ENCODE results near the gene ITGA11.

Gene ITGA11

DNA sequence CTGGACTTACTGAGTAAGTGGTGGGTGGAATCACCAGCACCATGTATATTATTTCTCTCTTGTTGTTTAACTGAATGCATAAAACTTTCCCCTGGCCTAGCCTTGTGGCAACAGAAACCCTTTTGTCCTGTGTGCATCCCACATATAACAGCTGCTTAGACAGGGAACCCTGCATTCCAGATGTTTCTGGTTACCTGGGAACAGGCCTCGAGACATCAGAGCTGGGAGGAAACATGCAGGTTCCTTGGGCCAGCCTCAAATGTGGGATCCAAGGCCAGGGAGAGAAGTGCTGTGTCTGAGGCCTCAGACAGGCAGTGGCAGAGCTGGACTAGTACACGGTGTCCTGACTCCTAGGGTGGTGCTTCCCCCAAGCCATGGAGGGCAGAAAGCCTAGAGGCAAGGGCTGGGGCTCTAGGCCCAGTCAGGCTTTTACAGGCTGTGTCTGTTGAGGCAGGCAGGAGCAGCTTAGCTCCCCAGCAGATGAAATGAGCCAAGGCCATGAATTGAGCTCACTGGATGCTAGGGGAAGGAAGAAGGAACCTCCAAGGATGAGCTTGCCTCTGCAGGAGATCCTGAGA, 57.7 kb downstream of the ITGA11 start:
- DNase-seq: no peak

DNA sequence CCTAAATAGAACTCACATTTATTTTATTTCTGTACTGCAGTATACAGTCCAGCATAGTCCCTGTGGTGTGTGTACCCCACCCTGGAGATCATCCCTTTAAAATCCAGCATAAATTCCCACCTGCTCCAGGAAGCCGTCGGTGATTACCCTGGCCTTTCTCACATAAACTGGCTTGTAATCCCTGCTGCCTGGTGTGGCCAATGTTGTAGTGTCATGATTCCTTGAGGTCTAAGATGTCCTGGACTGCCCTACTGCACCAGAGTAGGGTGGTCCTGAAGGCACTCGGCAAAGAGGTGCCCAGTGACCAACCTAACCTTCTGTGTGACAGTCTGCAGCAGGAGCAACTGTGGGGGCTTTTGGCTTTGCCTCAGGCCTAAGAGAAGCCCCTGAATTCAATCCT, 58.9 kb downstream of the ITGA11 start:
- DNase-seq: no peak

DNA sequence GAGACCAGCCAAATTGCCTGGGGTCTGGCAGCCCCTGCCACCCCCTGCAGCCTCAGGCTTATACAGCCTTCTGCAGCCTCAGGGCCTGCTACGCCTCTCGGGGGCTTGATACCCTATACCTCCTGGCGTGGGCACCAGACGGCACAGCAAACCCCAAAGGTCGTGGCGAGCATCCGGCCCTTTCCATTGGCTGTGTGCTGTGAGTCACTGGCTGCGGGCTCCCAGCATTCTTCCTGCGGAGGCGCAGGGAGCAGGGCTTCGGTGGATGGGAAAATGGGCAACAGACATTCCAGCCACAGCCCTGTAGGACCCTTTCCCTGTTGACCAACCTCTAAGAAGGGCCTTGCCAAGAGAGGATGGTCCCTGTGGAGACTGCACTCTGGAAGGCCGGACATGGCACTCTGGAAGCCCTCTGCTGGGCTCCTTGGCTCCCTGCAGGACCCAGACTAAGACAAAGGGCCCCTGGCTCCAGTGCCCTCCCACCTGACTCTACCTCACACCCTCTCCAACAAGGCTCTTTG, 59.6 kb downstream of the ITGA11 start:
- no peak for DNase-seq

DNA sequence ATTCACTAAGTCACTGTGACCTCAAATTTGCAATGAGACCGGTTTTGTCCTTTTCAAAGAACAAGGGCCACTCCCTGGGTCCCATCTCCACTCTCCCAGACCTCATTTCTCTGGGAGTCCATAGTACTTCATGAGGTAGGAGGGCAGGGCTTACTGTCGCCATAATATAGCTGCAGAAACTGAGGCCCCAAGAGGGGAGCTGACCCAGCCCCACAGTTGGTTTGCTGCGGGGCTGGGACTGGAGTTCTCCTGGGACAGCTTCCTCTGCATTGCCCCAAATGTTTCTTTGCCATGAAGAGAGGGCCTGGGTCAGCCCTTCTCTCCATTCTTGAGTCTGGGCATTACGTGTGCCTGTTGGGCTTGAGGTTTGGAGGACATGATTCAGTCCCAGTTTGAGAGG, 60.1 kb downstream of the ITGA11 start:
- DNase-seq: no peak

DNA sequence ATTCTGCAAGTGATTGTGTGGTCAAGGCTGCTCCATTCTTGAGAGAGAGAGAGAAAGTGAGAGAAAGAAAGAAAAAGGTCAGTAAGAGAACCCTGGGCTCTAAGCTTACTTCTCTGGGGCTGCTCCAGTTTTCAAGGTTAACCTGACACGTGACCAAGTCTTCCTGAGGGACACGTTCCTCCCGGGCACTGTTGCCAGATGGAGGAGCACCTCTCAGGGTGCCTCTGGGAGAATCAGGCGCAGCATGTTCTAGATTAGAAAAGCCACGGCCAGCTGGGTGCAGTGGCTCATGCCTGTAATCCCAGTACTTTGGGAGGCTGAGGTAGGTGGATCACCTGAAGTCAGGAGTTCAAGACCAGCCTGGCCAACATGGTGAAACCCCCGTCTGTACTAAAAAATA, 60.8 kb downstream of the ITGA11 start:
- no peak for DNase-seq

DNA sequence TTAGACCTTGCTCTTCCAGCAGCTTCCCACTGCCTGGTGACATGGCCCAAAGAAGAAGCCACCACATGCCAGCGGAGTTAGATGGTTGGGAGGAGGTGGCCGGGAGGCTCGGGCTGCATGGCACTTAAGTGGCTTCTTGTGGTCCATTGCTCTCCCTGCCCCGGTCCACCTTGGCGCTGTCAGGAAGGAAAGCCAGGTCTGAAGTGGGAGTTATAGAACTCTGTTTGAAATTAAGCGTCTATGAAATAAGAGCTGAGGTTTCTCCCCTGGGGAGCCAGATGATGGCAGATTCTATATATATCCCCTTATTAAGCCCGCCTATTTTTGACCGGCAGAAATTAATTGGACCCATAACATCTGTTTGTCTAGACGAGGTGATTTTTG, 61.2 kb downstream of the ITGA11 start:
- DNase-seq: no peak

DNA sequence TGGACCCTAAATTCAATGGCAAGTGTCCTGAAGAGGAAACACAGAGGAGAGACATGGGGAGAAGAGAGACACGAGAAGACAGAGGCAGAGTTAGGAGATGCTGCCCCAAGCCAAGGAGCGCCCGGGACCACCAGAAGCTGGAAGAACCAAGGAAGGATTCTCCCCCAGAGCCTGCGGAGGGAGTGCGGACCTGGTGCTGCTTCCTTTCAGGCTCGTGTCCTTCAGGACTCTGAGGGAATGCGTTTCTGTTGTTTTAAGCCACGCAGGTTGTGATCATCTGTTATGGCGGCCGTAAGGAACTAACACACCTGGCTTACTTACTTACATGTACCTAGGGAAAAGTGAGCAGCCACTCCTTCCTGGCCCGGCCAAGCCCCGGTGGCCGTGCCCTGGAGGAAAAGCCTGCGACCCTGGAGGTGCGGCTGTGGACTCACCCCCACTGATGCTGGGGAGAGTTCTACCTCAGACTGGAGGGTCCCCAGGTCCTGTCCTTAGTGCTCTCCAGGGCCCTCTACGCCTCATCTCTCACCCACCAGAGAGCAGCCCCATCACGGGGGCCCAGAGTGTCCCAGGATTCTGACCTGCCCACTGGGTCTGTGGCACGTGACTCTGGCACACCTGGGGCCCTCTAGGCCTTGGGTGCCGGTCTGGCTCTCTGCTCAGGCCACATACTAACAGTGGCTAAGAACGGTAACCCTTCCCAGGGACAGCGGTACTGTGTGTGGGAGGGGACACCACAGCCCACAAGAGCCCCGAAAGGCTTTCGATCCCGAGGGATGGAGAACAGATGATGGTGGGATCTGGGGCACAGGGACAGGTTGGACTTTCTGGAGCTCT, 61.8 kb downstream of the ITGA11 start:
- no peak for DNase-seq

DNA sequence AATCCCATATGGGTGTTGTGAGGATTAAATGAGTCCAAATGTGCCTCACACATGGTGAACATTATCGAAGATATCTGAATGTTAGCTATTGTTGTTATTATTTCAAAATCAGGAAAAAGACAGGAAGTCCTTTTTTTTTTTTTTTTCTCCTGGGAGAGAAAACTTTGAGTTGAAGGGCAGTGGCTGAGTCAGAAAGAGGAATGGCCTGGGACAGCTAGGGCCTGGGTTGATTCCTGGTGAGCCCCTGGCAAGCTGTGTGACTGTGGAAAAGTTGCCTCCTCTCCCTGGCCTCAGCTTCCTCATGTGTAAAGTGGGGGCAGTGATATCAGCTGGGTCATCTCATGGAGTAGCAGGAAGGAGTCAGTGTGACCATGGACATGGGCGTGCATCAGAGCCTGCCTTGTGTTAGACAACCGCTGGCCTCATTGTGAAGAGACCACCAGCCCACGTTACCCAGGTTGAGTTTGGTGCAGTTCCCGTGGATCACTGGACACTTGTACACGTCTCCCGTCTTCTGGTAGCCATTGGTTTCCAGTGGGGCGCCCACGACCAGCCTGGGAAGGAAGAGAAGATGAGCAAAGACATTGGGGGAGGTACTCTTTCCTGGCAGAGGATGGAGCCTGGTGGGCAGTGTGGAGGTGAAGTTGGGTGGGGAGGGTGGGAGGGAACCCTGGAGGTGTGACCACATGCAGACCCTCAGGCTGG, 63.1 kb downstream of the ITGA11 start:
- DNase-seq: no peak

DNA sequence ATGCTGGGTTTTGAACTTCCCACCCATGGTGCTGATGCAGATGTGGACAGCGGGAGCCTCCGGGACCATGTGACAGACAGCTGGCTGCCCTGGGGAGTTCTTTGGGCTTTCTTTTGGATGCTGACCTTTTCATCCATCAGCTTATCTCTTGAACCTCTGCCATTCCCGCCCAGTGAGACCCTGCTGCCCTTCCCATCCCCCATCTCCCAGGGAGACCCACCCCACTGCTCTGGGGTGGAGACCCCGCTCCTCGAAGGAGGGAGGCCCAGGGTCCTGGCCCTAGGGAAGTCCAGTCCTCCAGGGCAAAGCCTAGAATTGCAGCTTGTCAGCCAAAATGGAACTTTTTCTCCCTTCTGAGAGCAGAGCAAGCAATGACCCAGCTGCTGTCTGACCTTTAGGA, 64.0 kb downstream of the ITGA11 start:
- no peak for DNase-seq

DNA sequence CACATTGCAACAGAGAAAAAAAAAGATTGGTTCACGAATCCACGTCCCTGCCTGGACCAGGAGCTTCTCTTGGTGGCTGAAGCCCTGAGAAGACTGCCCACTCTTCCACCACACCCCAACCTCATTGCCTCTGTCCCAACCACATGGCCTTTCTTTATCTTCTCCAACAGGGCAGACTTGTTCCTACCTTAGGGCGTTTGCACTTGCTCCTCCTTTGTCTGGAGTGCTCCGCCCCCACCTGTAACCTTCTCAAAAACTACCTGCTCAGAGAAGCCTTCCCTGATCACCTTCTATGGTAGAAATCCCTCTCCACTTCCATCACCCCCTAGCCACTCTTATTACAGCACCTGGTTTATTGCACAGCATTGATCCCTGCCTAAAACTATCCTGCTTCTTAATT, 64.7 kb downstream of the ITGA11 start:
- no peak for DNase-seq

DNA sequence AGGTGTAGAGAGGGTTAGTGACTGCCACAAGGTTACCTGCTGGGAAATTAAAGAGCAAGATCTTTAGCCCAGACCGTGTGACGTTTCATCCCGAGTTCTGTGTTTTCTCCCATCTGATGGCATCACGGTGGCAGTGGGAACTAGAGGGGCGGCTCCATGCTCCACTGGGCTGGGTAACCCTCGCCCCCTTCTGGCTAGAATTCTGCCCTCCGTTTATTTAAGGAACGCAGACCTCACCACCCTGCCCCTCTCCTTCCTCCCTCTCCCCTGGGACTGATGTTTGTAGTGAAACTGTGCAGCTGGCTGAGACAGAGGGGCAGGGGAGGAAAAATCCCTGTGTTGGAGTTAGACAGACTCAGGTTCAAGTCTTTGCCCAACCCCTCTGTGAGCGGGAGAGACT, 65.6 kb downstream of the ITGA11 start:
- DNase-seq: no peak

DNA sequence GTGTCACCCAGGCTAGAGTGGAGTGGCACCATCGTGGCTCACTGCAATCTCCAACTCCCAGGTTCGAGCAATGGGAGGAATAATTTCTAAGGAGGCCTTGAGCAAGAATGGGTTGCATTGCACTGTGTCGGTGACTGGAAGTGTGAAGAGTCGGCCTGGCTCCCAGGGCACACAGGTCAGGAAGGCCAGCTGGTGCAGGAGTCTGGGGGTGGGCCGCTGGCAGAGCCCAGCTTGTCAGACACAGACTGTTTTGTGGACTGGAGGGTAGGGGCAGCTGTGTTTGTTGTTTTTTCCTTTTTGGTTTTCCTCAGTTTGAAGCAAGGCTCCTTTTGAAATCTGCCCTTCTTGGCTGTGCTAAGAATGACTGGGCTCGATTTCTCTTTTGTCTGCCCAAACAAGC, 66.2 kb downstream of the ITGA11 start:
- DNase-seq: no peak

DNA sequence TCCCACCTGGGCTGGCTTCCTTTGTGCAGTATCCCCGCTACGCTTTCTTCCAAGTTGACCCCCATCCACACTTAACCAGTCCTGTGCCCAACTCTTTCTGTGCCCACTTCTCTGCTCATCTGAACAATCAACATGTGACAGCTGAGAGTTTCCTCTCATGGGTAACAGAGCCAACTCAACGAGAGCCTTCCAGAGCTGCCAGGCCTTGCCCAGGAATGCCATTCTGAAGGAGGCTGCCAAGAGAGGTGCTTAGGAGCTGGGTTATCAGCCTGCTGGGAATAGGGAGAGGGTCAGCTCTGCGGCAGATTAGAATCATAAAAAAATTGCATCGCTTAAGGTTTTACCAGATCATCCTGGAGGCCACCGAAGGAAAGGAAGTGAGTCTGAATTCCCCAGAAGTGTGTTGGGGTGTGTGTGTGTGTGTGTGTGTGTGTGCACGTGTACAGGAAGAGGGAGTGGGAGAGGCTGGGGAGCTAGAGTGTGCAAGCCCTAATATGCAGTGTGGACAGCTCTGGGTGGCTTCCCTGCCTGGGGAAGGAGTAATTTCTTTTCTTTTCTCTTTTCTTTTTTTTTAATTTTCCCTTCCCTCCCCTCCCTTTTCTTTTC, 66.7 kb downstream of the ITGA11 start:
- DNase-seq: peak in 1 of 5 experiments; percentile 63

DNA sequence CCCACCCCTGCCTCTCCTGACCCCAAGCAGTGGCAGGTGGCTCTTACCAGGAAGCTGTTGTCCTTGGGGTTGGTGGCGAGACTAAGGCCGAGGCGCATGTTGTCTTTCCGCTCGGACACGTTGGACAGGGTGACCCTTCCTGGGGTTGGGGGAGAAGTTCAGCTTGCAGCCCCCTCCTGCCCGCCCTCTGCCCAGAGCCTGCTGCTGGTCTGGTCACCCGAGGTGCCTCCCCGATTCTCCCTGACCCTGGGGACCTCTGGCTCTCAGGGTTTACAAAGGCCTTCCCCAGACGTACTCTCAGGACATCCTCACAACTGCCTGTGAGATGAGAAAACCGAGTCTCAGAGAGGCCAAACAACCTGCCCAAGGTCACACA, 67.3 kb downstream of the ITGA11 start:
- DNase-seq: no peak

DNA sequence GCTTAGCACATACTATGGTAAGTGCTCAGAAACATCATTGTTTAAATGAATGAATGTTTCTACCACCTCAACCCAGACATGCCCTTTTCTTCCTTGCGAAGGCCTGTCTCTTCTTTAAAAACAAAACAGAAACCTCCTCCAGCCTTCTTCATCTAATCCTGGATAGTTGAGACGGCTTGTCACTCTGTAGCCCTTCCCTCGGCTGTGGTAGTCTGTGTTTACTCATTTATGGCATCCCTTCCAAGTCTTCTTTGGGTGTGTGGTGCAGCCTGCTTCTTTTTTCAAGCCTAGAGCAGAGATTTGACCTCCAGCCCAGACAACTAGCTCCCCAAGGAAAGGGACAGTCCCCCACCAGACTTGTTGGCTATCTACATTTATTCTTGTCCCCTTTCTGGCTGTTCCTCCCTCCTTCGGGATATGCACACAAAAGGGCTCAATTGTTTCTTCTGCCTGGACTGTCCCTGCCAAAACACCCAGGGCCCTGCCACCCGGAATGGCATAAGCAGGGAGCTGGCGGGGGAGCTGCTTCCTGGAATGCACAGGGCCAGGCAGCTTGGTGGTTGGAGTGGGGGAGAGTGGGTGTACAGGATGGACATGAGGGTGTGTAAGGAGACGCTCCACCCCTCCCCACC, 67.8 kb downstream of the ITGA11 start:
- peak in 1 of 5 experiments; percentile 14 for DNase-seq

DNA sequence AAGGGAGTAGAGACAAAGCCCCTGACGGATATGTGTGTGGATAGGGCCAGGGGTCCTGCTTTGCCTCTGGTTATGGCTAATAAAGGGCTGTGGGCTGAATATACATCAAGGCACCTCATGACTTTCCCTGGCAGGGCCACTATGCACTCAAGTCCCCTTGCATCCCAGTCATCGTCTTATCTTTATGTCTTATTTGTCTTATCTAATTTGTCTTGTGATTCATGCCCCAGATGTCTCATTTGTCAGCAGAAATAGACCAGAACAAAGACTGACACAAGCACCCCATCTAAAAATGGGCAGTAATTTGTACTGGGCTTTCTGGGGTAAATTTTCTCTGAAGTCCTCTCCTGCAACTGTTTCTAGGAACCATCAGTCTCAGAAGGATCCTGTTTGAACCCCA, 68.6 kb downstream of the ITGA11 start:
- DNase-seq: no peak

DNA sequence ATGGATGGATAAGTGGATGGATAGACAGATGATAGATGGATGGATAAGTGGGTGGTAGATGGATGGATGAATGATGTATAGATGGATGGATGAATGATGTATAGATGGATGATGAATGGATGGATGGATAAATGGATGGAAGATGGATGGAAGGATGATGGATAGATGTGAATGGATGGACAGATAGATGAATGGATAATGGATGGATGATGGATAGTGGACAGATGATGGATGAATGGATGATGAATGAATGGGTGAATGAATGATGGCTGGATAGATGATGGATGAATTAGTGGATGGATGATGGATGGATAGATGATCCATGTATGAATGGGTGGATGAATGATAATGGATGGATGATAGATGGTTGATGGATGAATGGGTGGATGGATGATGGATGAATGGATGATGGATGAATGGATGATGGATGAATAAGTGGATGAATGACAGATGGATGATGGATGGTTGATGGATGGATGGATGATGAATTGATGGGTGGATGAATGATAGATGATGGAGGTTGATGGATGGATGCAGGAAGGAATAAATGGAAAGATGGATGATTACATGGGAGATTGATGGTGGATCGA, 69.3 kb downstream of the ITGA11 start:
- no peak for DNase-seq

DNA sequence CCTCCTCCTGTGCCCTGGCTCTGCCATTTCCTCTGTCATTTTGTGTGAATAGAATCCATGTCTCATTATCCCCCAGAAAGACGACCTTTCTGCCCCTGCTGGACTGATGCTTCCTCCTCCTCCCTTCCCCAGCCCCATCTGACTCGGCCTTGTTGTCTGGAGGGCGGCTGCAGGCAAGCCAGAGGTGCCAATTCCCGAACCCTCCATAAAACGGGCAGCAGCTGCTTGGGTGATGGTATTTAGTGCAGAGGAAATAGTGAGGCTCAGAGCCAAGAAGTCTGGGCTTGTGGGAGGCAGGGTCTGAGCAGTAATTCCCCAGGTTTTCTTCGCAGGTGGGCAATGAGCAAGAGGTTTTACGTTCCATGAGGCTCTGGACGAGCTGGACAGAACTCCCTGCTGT, 71.2 kb downstream of the ITGA11 start:
- no peak for DNase-seq

DNA sequence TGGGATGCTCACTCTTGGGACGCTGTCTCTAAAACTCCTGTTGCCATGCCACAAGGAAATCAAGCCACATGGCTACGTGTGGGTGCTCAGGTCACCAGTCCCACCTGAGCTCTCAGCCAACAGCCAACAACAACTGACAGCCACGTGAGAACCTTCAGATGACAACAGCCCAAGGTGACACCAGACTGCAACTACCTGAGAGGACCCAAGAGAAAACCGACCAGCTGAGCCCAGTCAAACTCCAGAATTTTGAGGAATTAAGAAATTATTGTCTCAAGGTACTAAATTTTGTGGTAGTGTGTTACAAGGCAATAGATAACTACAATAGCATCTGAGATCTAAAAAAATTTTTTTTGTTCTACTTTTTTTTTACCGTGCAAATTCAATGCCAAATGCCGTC, 75.2 kb downstream of the ITGA11 start:
- no peak for DNase-seq

DNA sequence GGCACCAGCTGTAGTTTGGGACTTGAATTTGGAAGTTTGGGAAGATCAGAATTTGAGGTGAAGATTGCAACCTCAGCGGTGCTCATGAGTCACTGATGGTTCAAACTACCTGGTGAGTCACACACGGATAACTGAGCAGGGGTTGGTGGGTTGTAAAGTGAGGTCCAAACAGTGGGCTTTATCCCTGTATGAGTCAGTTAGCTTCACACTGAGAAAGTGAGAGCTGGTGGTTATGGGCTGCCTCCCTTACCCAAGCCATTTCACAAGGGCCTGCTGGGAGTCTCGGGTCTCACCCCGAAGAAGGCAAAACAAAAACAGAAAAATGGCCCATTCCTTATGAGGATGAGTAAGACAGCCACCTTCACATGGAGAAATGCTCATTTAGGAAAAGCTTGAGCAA, 77.0 kb downstream of the ITGA11 start:
- DNase-seq: no peak

DNA sequence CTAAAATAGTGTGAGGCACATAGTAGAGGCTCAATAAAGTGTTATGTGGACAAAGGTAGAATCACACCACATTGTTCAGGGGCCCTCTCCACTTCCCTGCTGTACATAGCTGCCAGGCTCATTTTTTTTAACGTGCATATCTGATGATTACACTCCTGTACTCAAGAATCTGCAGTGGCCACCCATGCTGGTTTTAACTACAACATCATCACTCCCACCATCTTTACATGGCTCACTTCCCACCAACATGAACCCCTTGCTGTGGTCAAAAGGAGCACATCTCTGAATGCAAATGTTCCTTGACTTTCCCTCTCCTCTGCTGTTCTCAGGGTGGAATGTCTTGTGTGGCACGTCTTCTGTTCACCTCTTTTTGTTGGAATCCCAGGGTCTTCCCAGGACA, 77.7 kb downstream of the ITGA11 start:
- no peak for DNase-seq

DNA sequence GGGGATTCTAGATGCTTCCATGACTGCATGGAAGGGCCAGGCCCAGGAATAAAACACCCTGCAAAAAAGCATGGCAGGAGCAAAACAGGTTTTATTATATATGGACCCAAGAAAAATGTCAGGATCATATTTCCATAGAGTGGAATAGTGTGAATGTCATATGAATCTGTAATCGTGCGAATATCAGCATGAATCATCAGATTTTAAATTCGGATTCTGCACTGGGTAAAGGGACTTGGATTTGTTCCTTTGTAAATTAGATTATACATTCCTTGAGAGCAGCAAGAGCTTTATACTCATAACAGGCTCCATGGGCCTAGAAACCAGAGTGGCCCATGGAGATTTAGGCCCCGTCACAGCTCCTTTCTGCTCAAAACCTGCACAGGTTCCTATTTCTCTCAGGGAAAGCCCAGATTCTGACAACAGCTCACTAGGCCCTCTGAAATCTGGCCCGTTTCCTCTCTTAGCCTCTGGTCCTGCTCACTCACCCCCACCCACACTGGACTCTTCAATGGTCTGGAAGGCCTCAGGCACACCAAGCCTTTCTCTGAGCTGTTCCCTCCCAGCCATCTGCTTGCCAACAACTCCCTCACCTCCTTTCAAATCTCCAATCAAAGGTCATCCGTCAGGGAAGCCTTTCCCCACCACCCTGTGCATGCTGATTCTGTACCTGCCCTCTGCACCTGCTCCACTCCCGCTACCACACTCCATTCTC, 78.4 kb downstream of the ITGA11 start:
- DNase-seq: no peak

Data from T-helper 2 cell (primary cell).